Peyer's patch (tissue), 4 donors: ENCODE data around the gene TSPAN3. TPM values are rescaled to one million over a fixed set of nuclear protein-coding genes. Genes with fewer than 3 reads are reported as not detected.

Experiments used
- DNase-seq, 3 donors: peaks; one replicate each; pipeline ENCODE4 v3.0.0-alpha.2; 2017 to 2019
- H3K27ac ChIP-seq, 4 donors: fragments of 200-600 bp; sonication (generic); one replicate each; pipeline ENCODE4 v1.5.1; 2016 to 2019
- H3K27me3 ChIP-seq, 2 donors: fragments of 200-600 bp; sonication (generic); one replicate each; pipeline ENCODE4 v1.5.1; 2019
- H3K36me3 ChIP-seq, 3 donors: fragments of 200-600 bp; sonication (generic); one replicate each; pipeline ENCODE4 v1.5.1; 2016 to 2019
- H3K4me1 ChIP-seq, 4 donors: fragments of 200-600 bp; sonication (generic); one replicate each; pipeline ENCODE4 v1.5.1; 2016 to 2019
- H3K4me3 ChIP-seq, 4 donors: fragments of 200-600 bp; sonication (generic); 1 replicate in 3 of 4; 2 replicates in 1 of 4; pipeline ENCODE4 v1.5.1; 2016 to 2019; ENCODE audit warnings: mild to moderate bottlenecking in 1 of 4
- H3K9me3 ChIP-seq, 4 donors: fragments of 200-600 bp; sonication (generic); one replicate each; pipeline ENCODE4 v1.5.1; 2016 to 2019; ENCODE audit warnings: mild to moderate bottlenecking in 1 of 4
- POLR2A ChIP-seq, 2 donors: fragments of 450-650 bp; IDR thresholded peaks; one replicate each; pipeline ENCODE4 v1.5.1; 2017; ENCODE audit warnings: antibody characterized with exemption in 2 of 2, mild to moderate bottlenecking in 2 of 2, moderate library complexity in 2 of 2
- total RNA-seq, 4 donors: library from RNA; depleted of rRNA; stranded (reverse); fragments of >200 nt; gene quantifications; one replicate each; pipeline ENCODE4 v1.1.0, GENCODE V29; 2016
- TF ChIP-seq, protein P1 (sequence below), 6 experiments: fragments of 450-650 bp in 4 of 6; fragments of 200-600 bp in 2 of 6; sonication (generic) in 1 of 6; IDR thresholded peaks; one replicate each; pipeline ENCODE4 v1.5.1; 2017 to 2019; ENCODE audit warnings: antibody characterized with exemption in 6 of 6, mild to moderate bottlenecking in 3 of 6, moderate library complexity in 1 of 6

The TSPAN3 gene
- total RNA-seq, 4 donors from 2014 or later, result 92.4 to 778 (median 563) TPM

DNA sequence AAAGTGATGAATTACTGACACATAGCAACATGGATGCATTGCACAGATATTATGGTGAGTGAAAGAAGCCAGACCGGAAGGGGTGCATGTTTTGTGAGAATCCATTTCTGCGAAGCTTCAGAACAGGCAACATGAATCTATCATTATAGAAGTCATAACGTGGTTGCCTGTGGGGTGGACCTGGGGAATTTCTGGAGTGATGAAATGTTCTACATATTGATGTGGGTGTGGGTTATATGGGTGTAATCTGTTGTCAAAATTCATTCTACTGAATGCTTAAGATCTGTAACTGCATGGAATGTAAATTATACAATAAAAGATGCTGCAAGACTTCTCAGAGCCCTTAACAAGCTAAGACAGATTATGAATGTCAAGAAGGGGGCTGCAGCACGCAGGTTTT is 25.2 kb upstream of the TSPAN3 start:
- Histone ChIP-seq H3K27me3 (no peaks in the 10 kb centered on the region), H3K4me3 (no peak overlapping the region), H3K36me3 (no peaks in the 10 kb centered on the region), H3K27ac (no peak overlapping the region), H3K4me1 (no peaks in the 10 kb centered on the region), H3K9me3 (no peaks in the 10 kb centered on the region)
- no peak for TF ChIP-seq POLR2A (IDR thresholded peaks at IDR 0.05)
- no peak for DNase-seq

DNA sequence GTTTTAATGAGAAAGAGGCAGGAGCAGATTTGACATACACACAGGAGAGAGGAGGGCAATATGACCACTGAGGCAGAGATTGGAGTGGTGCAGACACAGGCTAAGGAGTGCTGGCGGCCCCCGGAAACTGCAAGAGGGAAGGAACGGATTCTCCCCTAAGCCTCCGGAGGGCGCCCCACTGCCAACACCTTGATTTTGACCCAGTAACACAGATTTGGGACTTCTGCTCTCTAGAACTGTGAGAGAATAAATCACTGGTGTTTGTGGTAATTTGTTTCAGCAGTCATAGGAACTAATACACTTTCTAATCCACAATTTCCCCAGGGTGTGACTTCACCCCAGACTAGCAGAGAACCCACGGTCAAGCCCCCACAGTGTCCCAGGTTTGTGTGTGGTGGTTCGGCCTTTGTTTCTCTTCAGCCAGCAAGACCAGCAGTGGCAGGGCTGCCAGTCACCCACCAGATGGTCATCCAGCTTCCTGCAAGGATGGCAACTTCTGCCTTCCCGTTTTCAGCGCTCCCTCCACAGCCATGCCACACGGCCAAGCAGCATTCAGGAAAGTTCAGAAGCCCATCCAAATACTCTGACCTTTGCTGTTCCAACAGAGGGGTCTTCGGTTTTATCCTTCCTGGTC is 23.6 kb upstream of the TSPAN3 start:
- H3K4me3 ChIP-seq, result no peak overlapping the region
- H3K27ac ChIP-seq, result no peak overlapping the region
- TF ChIP-seq, protein P1, sequence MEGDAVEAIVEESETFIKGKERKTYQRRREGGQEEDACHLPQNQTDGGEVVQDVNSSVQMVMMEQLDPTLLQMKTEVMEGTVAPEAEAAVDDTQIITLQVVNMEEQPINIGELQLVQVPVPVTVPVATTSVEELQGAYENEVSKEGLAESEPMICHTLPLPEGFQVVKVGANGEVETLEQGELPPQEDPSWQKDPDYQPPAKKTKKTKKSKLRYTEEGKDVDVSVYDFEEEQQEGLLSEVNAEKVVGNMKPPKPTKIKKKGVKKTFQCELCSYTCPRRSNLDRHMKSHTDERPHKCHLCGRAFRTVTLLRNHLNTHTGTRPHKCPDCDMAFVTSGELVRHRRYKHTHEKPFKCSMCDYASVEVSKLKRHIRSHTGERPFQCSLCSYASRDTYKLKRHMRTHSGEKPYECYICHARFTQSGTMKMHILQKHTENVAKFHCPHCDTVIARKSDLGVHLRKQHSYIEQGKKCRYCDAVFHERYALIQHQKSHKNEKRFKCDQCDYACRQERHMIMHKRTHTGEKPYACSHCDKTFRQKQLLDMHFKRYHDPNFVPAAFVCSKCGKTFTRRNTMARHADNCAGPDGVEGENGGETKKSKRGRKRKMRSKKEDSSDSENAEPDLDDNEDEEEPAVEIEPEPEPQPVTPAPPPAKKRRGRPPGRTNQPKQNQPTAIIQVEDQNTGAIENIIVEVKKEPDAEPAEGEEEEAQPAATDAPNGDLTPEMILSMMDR (IDR thresholded peaks at IDR 0.05), result no peak
- no peak for TF ChIP-seq POLR2A (IDR thresholded peaks at IDR 0.05)
- H3K36me3 ChIP-seq, result no peaks in the 10 kb centered on the region
- no peak for DNase-seq
- H3K27me3 ChIP-seq, result no peaks in the 10 kb centered on the region
- no peaks in the 10 kb centered on the region for H3K9me3 ChIP-seq
- H3K4me1 ChIP-seq, result no peaks in the 10 kb centered on the region

DNA sequence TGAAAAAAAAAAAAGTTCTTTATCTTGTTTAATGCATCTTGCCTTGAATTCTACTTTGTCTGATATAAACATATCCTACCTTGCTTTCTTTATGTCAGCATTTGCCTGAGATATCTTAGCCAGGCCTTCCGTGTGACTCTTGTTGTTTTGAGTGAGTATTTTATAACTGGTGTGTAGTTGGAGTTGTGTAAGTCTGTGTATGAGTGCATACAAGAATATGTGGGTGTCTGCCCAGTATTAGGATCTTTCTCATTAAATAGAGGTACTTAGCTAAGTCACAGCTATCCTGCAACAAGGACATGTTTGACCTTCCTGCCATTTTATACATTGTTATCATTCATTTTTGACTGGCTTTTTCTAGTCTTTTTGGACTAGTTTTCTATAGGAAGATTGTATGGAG is 22.5 kb upstream of the TSPAN3 start:
- Histone ChIP-seq H3K4me1 (no peaks in the 10 kb centered on the region), H3K27me3 (no peaks in the 10 kb centered on the region), H3K36me3 (no peaks in the 10 kb centered on the region), H3K27ac (no peak overlapping the region), H3K9me3 (no peaks in the 10 kb centered on the region), H3K4me3 (no peak overlapping the region)
- TF ChIP-seq, protein P1 (IDR thresholded peaks at IDR 0.05), result no peak
- no peak for TF ChIP-seq POLR2A (IDR thresholded peaks at IDR 0.05)
- DNase-seq, result no peak

DNA sequence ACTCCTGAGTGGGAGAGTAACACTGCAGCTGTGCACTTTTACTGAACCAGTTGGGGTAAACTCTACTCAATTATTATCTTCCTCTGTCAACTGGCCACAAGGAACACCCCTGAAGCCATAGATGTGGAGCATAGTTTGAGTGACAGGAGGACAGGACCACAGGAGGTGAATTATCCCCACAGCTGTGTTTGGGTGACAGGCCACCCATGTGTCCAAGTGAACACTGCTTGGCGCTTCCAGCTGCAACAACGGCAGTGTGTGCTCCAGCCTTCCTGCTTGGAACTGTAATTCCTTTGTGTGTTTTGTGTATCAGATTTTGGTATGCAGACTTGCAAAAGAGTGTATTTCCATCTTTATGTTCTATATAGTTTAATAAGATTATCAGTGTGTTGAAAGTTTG is 20.2 kb upstream of the TSPAN3 start:
- Histone ChIP-seq H3K36me3 (no peaks in the 10 kb centered on the region), H3K27ac (no peak overlapping the region), H3K27me3 (no peaks in the 10 kb centered on the region), H3K4me3 (no peak overlapping the region), H3K9me3 (no peaks in the 10 kb centered on the region), H3K4me1 (no peaks in the 10 kb centered on the region)
- TF ChIP-seq, protein P1 (IDR thresholded peaks at IDR 0.05), result no peak
- no peak for TF ChIP-seq POLR2A (IDR thresholded peaks at IDR 0.05)
- DNase-seq, result no peak

DNA sequence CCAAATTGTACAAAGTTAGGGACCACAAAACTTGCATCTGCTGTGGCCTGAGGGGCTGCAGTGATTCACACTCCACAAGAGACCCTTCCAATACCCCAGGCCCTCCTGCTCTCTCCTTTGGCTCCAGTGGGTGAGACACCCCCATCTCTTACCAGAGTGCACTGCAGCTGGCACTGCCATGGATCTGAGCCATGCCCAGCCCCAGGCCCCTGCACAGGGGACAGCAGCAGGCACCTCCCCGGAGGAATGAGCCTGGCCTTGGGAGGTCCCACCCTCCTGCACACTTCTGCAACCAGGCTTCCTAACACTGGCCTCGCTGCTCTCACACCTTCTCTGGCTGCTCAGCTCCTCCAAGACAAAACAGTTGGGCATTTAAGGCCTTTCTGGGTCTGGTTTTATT is 16.3 kb upstream of the TSPAN3 start:
- H3K36me3 ChIP-seq, result no peaks in the 10 kb centered on the region

DNA sequence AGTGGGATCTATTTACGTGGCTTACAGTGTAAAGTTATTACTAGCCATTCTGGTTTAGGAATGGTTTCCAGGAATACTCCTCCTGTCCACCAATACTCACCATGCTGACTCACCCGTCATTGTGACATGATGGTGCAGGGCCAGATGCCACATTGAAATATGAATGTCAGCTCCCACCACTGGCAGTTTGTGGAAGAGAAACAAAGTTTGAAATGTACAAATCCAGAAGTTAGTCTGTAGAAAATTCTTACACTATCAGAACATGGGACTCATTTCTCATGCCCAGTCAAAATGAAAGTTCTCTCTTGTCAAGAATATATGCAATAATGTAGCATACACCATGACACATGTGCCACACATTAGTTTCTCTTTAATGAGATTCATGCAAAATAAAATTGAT is 14.4 kb upstream of the TSPAN3 start:
- Histone ChIP-seq H3K9me3 (no peaks in the 10 kb centered on the region), H3K36me3 (no peaks in the 10 kb centered on the region), H3K27me3 (no peaks in the 10 kb centered on the region), H3K27ac (no peak overlapping the region), H3K4me1 (peaks cover 0 to 8% (median 0%) of the 10 kb centered on the region in 4 donors), H3K4me3 (no peak overlapping the region)
- DNase-seq, result no peak
- no peak for TF ChIP-seq POLR2A (IDR thresholded peaks at IDR 0.05)
- TF ChIP-seq, protein P1 (IDR thresholded peaks at IDR 0.05), result no peak

More for the DNA sequence above, 16.3 kb upstream of the TSPAN3 start:
- H3K27ac ChIP-seq, result no peak overlapping the region
- no peak for DNase-seq
- H3K9me3 ChIP-seq, result no peaks in the 10 kb centered on the region
- H3K4me3 ChIP-seq, result no peak overlapping the region
- TF ChIP-seq, protein P1 (IDR thresholded peaks at IDR 0.05), result no peak
- TF ChIP-seq POLR2A (IDR thresholded peaks at IDR 0.05), result no peak
- H3K27me3 ChIP-seq, result no peaks in the 10 kb centered on the region
- H3K4me1 ChIP-seq, result peaks cover 0 to 8% (median 0%) of the 10 kb centered on the region in 4 donors
